Progenitor cell of endocrine pancreas (in vitro differentiated cells): ENCODE data around the gene VSIR. TPM values are rescaled to one million over a fixed set of nuclear protein-coding genes. Genes with fewer than 3 reads are reported as not detected.

Experiments
- DNase-seq: peaks from one replicate; pipeline ENCODE4 v3.0.0; 2021; ENCODE audit warnings: low spot score; ENCODE audit not compliant: unreplicated experiment
- H3K27ac Mint-ChIP-seq: 2 replicates; pipeline ENCODE4 v1.8.0; 2021; ENCODE audit warnings: mild to moderate bottlenecking, moderate library complexity, mixed read lengths
- H3K27me3 Mint-ChIP-seq: 2 replicates; pipeline ENCODE4 v1.8.0; 2021; ENCODE audit warnings: mixed read lengths
- H3K36me3 Mint-ChIP-seq: 2 replicates; pipeline ENCODE4 v1.8.0; 2022; ENCODE audit warnings: mixed read lengths; ENCODE audit not compliant: insufficient read depth
- H3K4me1 Mint-ChIP-seq: 2 replicates; pipeline ENCODE4 v1.8.0; 2021; ENCODE audit warnings: low read depth, mixed read lengths
- H3K4me3 Mint-ChIP-seq: 2 replicates; pipeline ENCODE4 v1.8.0; 2021; ENCODE audit warnings: low read depth, mild to moderate bottlenecking, moderate library complexity, mixed read lengths
- H3K9me3 Mint-ChIP-seq: 2 replicates; pipeline ENCODE4 v1.8.0; 2021; ENCODE audit warnings: low read depth, mixed read lengths
- total RNA-seq: library from RNA; stranded (reverse); gene quantifications from 2 replicates; pipeline ENCODE4 v1.2.1, GENCODE V29; 2021
- TF ChIP-seq, protein P1 (sequence below): fragments of 200-600 bp; sonication (generic); IDR thresholded peaks from one replicate; pipeline ENCODE4 v1.5.0; 2021; ENCODE audit warnings: antibody characterized with exemption, mild to moderate bottlenecking; ENCODE audit not compliant: unreplicated experiment

Gene VSIR
- total RNA-seq, 1 donor from 2014 or later, result 2.6 TPM

DNA sequence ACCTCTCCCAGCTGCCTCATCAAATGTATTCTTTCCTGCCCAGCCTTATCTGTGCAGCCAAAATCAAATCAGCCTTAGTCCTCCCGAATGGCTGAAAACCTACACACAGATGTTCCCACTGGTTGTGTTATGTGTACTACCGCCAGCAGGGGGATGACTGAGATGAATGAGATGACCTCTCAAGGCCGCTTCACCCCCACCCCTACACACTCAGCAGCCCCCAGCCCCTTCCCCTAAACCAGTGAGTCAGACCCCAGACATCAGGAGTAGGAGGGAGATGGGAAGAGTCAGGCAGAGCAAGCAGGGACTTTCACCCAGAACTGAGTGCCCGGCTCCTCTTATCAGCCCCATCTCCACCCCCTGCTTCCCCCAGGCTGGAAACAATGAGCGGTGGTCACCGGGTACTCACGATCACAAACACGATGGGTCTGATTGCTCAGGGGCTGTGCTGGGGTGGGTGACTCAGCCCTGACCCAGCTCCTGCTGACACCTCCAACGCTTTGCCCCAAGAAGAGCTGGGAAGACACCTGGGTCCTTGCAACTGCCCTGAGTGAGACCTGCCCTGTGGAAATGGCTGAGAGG, 47.2 kb downstream of the VSIR start:
- no peak overlapping the region for H3K27ac Mint-ChIP-seq
- no peak for DNase-seq

DNA sequence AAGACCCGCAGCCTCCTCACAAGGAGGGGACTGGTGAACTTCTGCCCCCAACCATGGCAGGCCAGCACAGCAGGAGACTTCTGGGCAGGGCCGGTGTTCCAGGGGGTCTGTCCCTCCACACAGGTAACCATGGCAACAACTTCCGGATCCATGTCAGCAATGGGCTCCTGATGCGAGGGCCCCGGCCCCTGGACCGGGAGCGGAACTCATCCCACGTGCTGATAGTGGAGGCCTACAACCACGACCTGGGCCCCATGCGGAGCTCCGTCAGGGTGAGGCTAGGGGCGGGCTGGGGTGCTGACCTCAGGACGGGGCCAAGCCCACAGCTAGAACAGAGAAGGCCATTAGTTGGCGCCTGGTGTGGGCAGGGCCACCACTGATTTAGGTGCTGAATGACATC, 48.1 kb downstream of the VSIR start:
- Mint-ChIP-seq H3K36me3 (no peaks in the 10 kb centered on the region), H3K9me3 (no peaks in the 10 kb centered on the region), H3K27ac (no peak overlapping the region), H3K27me3 (peaks cover 16% of the 10 kb centered on the region), H3K4me1 (peaks cover 3% of the 10 kb centered on the region), H3K4me3 (no peak overlapping the region)
- TF ChIP-seq, protein P1, sequence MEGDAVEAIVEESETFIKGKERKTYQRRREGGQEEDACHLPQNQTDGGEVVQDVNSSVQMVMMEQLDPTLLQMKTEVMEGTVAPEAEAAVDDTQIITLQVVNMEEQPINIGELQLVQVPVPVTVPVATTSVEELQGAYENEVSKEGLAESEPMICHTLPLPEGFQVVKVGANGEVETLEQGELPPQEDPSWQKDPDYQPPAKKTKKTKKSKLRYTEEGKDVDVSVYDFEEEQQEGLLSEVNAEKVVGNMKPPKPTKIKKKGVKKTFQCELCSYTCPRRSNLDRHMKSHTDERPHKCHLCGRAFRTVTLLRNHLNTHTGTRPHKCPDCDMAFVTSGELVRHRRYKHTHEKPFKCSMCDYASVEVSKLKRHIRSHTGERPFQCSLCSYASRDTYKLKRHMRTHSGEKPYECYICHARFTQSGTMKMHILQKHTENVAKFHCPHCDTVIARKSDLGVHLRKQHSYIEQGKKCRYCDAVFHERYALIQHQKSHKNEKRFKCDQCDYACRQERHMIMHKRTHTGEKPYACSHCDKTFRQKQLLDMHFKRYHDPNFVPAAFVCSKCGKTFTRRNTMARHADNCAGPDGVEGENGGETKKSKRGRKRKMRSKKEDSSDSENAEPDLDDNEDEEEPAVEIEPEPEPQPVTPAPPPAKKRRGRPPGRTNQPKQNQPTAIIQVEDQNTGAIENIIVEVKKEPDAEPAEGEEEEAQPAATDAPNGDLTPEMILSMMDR, result no peak
- DNase-seq, result no peak

More for the DNA sequence above, 47.2 kb downstream of the VSIR start:
- Mint-ChIP-seq H3K27me3 (peaks cover 8% of the 10 kb centered on the region), H3K9me3 (no peaks in the 10 kb centered on the region), H3K4me3 (no peak overlapping the region), H3K4me1 (peaks cover 3% of the 10 kb centered on the region), H3K36me3 (no peaks in the 10 kb centered on the region)
- TF ChIP-seq, protein P1, result peak; percentile 51

DNA sequence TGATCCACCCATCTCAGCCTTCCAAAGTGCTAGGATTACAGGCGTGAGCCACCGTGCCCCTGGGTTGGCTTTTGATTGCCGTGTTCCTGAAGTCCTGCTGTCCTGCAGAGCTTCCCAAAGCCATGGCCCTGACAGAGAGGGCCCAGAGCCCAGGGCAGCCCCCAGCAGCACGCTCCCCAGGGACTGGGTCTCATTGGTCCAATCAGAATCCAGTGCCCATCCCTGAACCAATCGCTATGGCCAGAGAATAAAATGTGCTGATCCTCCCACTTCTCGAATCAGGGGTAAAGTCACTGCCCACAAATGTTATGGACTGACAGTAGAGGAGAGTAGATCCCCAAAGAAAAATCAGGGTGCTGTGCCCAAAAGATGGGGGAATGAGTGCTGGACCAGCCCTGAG, 48.8 kb downstream of the VSIR start:
- H3K27ac Mint-ChIP-seq, result no peak overlapping the region
- TF ChIP-seq, protein P1, result no peak
- no peaks in the 10 kb centered on the region for H3K36me3 Mint-ChIP-seq
- H3K4me1 Mint-ChIP-seq, result peaks cover 3% of the 10 kb centered on the region
- H3K9me3 Mint-ChIP-seq, result no peaks in the 10 kb centered on the region
- H3K27me3 Mint-ChIP-seq, result peaks cover 16% of the 10 kb centered on the region
- H3K4me3 Mint-ChIP-seq, result no peak overlapping the region
- DNase-seq, result no peak

DNA sequence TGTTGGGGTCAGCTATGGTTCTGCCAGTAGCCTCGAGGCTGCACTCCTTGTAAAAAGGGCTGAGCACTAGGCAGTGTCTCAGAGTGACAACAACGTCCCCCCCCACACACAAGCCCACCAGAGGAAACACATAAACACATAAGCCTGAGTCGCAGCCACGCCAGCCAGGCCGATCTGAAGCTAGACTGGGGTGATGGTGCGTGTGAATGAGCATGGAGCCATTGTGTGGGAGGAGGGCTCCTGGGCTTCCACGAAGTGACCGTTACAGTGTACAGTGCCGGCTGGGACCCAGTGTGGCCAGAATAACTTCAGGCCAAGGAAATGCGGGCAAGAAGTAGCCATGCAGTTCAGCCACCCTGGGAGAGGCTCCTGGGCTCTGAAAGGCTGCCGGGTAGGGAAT, 50.0 kb downstream of the VSIR start:
- DNase-seq, result no peak
- Mint-ChIP-seq H3K4me1 (peaks cover 3% of the 10 kb centered on the region), H3K27ac (no peak overlapping the region), H3K4me3 (no peak overlapping the region), H3K36me3 (no peaks in the 10 kb centered on the region), H3K9me3 (no peaks in the 10 kb centered on the region), H3K27me3 (peaks cover 16% of the 10 kb centered on the region)
- TF ChIP-seq, protein P1, result no peak

DNA sequence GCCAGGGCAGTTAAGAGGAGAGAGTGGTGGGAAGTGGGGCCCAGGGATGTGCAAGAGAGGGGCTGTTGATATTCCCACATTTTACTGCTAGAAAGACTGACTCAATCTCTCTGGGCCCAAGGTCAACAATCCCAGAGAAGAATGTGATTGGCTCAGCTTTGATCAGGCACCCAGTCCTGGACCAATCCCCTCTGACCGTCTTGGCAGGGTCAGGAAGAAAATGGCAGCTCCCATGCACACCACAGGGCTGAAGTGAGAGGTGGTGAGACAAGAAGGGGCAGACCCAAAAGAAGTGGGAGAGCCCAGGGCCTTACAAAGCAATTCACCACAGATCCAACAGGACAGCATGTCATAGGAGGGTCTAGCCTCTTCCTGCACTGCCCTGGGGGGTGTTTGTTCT, 50.5 kb downstream of the VSIR start:
- peaks cover 3% of the 10 kb centered on the region for H3K4me1 Mint-ChIP-seq
- no peak overlapping the region for H3K27ac Mint-ChIP-seq
- DNase-seq, result no peak
- H3K4me3 Mint-ChIP-seq, result no peak overlapping the region
- peaks cover 16% of the 10 kb centered on the region for H3K27me3 Mint-ChIP-seq
- H3K9me3 Mint-ChIP-seq, result no peaks in the 10 kb centered on the region
- TF ChIP-seq, protein P1, result no peak
- H3K36me3 Mint-ChIP-seq, result no peaks in the 10 kb centered on the region
